Measurements from ENCODE around the gene ANGPTL8.

- TF ChIP-seq CTCF (IDR thresholded peaks at IDR 0.05) (no peak), POLR2A (IDR thresholded peaks at IDR 0.05) (no peak)
Observed at GRCh38 chr19:11247391-11247790, 8.0 kb downstream of the ANGPTL8 start.
